AG09319 (cell line): ENCODE measurements around the gene HK1.

Source experiments
- DNase-seq: peaks from one replicate; pipeline ENCODE4 v3.0.0-alpha.2; 2010; ENCODE audit warnings: low read depth; ENCODE audit errors: extremely low read depth
- CTCF ChIP-seq: IDR thresholded peaks from 2 replicates; pipeline ENCODE4 v1.5.1; 2011; ENCODE audit warnings: low read depth, mild to moderate bottlenecking, inconsistent platforms, low read length, moderate library complexity

The HK1 gene

GRCh38 chr10:69259547-69260243 is 18.6 kb upstream of the HK1 start:
- no peak for TF ChIP-seq CTCF
- no peak for DNase-seq

- no peak for TF ChIP-seq CTCF
- DNase-seq, result no peak
Observed at GRCh38 chr10:69261184-69261583, 17.1 kb upstream of the HK1 start.

DNA sequence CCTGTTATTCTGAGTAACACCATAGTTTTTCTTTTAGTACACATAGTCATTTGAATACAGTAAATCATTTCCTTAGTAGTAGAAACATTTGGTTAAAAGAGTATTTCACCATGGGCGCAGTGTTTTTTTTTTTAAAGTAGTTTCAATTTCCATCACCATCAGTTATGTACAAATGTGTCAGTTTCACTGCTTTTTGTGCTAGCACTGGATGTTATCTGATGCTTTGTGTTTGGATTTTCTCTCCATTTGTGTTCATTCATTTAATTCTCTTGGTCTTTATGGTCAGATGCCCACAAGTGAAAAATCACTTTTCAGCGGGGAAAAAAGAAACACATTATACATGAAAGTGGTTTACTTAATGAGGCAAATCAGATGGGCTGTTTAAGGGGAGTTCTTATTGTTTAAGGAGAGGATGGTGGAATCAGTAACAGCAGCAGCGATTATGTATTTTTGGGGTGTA is 16.0 kb upstream of the HK1 start:
- no peak for DNase-seq
- TF ChIP-seq CTCF, result no peak

DNA sequence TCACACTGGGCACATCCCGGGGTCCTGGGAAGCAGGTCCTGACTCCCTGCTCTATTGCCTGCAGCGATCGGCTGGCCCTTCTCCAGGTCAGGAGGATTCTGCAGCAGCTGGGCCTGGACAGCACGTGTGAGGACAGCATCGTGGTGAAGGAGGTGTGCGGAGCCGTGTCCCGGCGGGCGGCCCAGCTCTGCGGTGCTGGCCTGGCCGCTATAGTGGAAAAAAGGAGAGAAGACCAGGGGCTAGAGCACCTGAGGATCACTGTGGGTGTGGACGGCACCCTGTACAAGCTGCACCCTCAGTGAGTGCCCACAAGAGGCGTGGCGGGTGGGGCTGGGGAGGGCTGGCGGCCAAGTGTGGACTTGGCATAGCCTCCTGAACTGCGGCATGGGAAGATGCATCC is 12.8 kb upstream of the HK1 start:
- no peak for TF ChIP-seq CTCF
- DNase-seq, result no peak

DNA sequence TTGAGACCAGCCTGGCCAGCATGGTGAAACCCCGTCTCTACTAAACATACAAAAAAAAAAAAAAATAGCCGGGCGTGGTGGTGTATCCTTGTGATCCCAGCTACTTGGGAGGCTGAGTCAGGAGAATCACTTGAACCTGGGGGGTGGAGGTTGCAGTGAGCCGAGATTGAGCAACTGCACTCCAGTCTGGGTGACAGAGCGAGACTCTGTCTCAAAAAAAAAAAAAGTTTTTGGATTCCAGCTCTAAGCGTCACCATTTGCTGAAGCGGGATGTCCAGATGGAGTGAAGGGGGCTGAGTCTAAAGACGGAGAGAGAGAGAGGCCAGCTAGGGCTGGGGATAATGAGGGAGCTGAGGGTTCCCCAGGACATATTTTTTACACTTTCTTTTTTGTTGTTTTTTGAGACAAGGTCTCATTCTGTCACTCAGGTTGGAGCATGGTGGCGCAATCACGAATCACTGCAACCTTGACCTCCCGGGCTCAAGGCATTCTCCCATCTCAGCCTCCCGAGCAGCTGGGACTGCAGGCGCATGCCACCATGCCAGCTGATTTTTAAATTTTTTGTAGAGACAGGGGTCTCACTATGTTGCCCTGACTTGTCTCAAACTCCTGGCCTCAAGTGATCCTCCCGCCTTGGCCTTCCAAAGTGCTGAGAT is 9.4 kb upstream of the HK1 start:
- no peak for TF ChIP-seq CTCF
- no peak for DNase-seq

DNA sequence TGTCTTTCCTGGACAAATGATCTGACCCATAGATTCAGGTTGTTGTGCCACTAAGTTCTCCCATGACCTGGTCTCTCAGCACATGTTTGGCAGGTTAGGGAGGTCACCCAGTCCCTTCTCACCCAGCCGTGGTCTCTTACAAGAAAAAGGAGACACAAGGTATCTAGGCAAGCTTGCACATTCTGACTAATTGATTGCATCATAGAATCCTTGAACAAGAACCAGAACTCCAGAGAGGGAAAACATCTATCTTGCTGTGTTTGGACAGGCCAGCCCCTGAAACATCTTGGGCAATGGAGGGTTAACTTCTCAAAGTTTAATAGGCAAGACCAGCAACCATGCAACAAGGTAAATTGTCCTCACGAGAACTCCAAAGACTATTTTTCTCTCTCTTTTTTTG is 8.5 kb upstream of the HK1 start:
- TF ChIP-seq CTCF, result no peak
- no peak for DNase-seq

GRCh38 chr10:69270990-69271389 is 7.3 kb upstream of the HK1 start:
- no peak for TF ChIP-seq CTCF
- no peak for DNase-seq
